GM12892 (cell line): ENCODE measurements around the gene PTPRCAP.

Experiments used
- DNase-seq: peaks from one replicate; pipeline ENCODE4 v3.0.0; 2011; ENCODE audit not compliant: insufficient read length
- FAIRE-seq: peaks from 2 replicates; lab custom pipeline; 2011; peaks lifted over from hg19 to GRCh38; lab: Jason Lieb, UNC
- POLR2A ChIP-seq: IDR thresholded peaks from 2 replicates; pipeline ENCODE4 v1.6.1; 2011; ENCODE audit warnings: low read depth, low read length, control low read depth
- POLR2AphosphoS5 ChIP-seq: IDR thresholded peaks from 2 replicates; pipeline ENCODE4 v1.6.1; 2011; ENCODE audit warnings: low read depth, low read length, control low read depth
- TAF1 ChIP-seq: IDR thresholded peaks from 2 replicates; pipeline ENCODE4 v1.6.1; 2011; ENCODE audit warnings: low read depth, mild to moderate bottlenecking, control low read depth, low read length, borderline replicate concordance

PTPRCAP gene

DNA sequence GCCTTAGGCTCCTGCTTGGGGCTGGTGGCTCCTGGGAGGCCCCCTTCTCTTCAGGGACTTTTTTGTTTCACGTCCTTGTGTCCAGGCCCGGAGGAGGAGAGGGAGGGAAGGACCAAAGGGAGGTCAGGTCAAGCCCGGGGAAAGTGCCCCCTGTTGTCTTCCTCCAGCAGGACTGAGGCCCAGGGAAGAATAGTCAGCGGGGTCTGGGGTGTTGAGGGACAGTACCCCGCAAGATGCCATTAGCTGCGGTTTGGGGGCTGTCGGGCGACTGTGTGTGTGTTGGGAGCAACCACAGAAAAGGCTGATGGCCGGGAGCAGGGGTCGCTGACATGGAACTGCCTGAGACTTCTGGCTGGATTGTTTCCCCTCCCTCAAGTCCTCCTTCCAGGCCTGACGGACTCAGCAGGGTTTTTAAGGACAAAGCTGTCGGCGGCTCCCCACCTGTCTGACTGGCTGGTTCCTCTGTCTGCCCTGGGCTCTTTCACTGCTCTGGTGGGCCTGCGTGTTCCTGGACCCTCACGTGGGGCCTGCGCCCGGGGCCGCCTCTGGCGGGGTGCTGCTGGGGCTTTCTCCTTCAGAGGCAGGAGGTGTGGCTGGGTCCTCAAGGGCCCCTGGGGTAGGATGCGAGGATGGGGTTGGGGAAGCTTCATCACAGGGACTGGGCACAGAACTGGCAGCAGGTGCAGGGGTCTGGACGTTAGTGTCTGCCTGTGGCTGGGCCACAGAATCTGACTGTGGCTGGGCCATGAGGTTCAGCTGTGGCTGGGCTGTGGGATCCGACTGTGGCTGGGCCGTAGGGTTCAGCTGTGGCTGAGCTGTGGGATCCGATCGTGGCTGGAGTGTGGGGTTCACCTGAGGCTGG, 13.5 kb upstream of the PTPRCAP start:
- FAIRE-seq: no peak
- no peak for DNase-seq
- TF ChIP-seq TAF1 (no peak), POLR2AphosphoS5 (no peak), POLR2A (no peak)

DNA sequence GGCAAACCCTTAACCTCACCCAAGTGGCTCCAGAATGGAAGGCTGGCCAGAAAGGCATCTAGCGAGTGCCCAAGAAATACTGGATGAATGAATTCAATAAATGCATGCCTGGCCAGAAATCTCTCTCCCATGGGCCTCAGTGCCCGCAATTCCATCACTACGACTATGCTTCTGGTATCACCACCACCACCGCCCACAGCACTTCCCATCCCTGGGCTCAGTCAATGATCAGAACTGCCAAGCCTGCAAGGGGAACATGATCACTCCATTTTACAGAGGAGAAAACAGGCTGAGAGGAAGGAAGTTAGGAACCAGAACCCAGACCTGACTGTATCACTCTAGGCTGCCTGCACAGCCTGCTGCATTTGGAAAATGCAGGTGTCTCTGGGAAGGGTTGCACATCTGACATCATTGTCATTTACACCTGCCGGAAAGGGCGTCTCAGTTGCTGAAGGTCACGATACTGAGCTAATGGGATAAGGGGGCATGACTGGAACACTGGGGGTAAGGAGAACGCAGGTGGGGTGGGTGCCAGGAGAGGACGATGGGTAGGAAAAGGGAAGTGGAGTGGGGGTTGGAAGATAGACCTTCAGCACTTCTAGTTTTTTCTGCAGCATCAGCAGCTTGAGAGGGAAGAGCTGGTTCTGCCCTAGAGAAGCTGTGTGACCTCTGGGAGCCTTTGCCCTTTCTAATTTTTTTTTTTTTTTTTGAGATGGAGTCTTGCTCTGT, 11.8 kb upstream of the PTPRCAP start:
- TF ChIP-seq TAF1: no peak
- no peak for TF ChIP-seq POLR2AphosphoS5
- no peak; the same call in 1 of the 2 replicates for TF ChIP-seq POLR2A
- DNase-seq: no peak
- no peak for FAIRE-seq

DNA sequence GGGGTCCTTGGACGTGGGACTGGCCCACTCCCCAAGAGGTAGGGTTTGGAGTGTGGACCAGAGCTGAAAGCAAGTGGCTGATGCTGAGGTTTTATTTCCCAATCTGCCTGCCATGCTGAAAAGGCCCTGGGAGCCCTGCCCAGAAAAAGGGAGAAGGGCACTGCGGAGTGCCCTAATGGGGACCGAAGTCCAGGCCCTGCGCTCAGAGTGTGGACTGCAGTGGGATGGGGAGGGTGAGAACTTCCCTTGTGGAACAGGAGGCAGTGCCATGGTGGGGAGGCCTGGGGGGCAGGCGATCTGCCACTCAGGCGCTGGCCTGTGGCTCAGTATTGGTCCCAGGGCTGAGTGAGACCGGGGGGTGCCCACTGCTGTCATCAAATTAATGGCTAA, 10.7 kb upstream of the PTPRCAP start:
- FAIRE-seq (no peak), DNase-seq (no peak)
- no peak for TF ChIP-seq POLR2AphosphoS5

DNA sequence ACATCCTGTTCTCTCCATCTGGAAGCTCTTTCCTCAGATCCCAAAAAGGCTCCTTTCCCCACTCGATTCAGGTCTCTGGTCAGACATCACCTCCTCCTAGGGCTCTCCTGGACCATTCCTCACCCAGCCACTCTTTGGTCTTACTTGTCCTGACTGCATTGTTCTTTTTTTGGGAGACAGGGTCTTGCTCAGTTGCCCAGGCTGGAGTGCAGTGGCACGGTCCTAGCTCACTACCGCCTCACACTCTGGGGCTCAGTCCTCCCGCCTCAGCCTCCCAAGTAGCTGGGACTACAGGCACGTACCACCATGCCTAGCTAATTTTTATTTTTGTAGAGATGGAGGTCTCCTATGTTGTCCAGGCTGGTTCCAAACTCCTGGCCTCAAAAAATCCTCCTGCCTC, 8.0 kb upstream of the PTPRCAP start:
- no peak for FAIRE-seq
- no peak for TF ChIP-seq POLR2AphosphoS5
- TF ChIP-seq TAF1: no peak
- TF ChIP-seq POLR2A: peak; percentile 12; the same call in 1 of the 2 replicates
- DNase-seq: no peak

DNA sequence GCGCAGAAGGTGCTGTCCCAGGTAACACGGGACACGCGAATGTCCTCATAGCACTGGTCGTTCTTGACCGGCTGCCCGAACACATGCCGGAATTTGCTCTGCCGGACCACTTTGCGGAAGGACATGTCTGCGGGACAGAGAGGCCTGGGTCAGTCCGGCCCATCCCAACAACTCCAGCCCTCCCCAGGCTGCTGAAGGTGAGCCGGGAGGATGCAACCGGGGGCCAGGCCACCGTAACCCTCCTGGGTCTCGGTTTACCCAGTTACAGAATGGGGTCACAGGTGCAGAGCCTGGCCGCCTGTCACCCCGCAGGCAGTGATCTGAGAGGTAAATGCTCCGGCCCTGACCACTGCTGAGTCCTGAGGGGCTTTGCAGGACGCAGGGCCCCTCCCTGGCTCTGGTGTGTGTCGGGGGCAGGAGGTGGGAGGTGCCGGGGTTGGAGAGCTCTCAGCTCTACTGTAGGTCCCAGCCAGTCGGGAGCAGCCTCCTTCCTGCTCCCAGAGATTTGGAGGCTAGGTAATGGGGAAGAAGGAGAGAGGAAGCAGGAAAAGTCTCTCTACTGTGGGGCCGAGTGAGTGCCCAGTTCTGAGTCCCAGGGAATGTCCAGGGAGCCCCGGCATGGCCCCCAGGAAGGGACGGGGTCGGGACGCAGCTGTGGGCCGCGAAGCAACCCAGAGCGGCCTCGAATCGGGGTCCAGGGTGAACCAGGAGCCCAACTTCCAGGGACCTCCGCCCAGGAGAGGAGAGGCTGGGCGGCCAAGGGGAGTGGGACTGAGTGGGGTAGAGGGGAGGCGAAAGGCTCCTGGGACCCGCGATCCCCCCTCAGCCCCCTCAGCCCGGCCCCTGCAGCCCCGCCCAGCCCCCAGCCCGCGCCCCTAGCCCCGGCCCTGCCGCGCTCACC, 5.3 kb upstream of the PTPRCAP start:
- FAIRE-seq (no peak), DNase-seq (no peak)
- TF ChIP-seq POLR2AphosphoS5: no peak
- TF ChIP-seq POLR2A: peak; percentile 23; the same call in 1 of the 2 replicates

DNA sequence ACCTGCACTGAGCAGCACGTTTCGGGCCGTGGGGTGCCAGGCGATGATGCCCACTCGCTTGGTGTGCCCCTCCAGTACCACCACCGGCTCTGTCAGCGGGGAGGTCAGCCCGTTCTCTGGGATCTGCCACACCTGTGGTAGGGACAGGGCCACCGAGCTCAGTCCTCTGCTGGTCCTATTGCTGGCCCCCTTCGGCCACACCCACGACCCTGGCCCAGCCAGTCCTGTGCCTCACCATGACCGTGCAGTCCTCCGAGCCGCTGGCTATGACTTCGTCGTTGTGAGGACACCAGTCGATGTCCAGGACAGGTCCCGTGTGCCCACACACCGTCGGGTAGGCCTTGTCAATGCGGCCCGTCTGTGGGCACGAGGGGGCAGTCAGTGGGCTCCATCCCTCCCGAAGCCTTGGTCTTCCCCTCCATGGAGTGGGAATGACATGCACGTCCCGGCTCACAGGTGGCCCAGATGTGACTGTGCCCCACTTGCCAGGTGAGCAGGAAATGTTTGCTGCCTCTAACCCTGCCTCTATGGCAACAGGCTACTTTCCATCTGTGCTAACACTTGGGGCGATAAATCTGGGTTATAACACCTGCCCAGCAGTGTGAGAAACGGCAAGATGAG, 4.4 kb upstream of the PTPRCAP start:
- FAIRE-seq (peak; percentile 42), DNase-seq (no peak)
- no peak for TF ChIP-seq TAF1
- no peak for TF ChIP-seq POLR2AphosphoS5
- no peak for TF ChIP-seq POLR2A

DNA sequence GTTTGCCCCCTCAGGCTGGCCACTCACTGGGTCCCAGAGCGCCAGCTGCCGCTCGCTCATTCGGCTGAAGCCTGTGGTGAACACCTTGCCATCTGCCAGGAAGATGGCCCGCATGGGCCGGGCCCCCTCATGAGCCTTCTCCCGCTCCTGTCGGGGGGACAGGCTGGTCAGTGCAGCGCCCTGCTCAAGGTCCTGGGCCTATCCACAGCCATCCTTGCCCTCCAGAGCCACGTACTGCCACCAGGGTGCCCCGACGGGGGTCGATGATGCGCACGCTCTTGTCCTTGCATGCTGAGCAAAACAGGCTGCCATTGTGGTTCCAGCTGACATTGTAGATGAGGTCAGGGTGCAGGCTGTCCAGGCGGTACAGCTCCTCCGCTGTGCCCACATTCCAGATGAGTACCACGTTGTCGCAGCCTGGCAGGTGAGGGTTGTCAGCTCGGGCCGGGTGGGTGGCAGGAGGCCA, 3.6 kb upstream of the PTPRCAP start:
- FAIRE-seq (no peak), DNase-seq (no peak)
- TF ChIP-seq TAF1: no peak

DNA sequence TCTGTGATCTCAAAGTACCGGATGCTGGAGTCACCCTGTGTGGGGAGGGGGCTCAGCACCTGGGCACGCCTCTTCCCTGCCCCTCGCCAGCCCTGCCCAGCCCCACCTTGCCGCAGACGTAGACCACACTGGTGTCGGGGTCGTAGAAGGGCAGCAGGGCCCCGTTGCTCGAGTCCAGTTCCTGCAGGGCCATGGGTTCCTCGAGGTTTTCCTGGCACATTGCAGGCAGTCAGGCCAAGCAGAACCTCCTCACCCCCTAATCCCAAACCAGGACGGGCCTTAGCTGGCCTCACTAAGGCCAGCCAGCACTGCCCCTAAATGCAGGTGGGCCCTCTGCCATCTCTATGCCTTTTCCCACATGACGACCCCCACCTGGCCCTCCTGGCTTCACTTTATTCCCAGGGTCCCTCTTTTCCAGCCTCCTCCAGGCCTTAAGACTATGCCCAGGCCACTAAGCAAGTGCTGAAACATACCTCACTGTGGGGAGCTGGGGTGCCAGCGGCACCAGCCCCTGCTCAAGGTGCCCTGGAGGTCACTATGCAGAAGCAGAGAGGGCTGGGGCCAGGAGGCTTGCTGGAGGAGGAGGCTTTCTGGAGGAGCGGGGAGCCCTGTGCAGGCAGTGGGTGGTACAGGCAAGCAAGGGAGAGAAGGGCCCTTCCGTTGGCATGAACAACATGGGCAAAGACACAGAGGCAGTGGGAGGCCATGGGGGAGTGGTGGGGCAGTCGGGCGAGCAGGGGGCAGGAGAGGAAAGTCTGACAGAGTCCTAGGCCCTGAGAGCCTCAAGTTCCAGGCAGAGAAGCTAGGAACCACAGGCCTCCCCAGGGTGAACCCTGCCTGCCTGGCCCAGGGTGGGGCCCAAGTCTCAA, 3.0 kb upstream of the PTPRCAP start:
- no peak for FAIRE-seq
- no peak for DNase-seq
- TF ChIP-seq POLR2A: no peak; the same call in 1 of the 2 replicates
- no peak; the same call in 1 of the 2 replicates for TF ChIP-seq POLR2AphosphoS5
- no peak for TF ChIP-seq TAF1

DNA sequence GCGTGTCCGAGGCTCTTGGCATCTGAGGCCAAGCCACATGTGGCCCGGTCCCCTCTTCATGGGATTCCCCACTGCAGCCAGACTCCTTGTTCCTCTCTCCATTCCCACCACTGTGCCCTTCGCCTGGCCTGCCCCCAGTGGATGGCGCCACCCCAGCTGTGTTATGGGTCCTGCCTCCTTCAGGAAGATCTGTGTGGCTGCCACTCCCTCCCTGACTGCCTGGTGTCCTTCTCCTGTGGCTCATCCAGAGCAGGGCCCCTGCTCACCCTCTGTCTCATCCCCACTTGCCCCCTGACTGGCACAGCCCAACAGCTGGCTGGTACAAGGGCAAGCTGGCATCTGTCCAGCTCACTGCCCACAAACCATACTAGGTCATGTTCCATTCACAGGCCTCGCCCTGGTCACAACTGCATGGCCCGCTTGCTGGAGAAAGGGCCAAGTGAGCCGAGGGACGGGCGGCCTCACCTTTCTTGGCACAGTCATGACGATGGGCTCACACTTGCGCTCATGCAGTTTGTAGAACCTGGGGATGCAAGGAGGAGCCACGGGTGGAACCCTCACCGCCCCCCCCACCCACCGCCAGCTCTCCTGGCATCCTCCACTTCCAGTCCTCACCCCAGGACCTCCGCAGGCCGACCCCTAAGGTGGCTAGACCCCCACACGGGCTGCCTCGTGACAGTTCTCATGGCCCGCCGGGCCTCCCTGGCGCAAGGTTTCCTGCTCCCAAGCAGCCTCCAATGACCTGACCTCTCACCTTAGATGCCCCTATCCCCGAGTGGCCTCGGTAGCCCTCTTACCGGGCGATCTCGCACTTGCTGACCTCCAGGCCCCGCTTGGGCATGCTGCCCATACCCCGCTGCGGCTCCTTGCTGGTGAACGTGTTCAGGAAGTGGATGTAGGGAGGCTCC, 2.1 kb upstream of the PTPRCAP start:
- FAIRE-seq (peak; percentile 90), DNase-seq (no peak)
- no peak for TF ChIP-seq TAF1
- TF ChIP-seq POLR2AphosphoS5: no peak
- peak; percentile 28 for TF ChIP-seq POLR2A
